ENCODE data around the gene LTA.
A peak's percentile ranks its signal among the peaks of the same experiment; 100 is the strongest.
"Not testable (repeated sequence)": the region's sequence is repeated elsewhere in the genome, so short reads cannot be mapped to it uniquely, and the experiment has no call there.

LTA gene

GRCh38 chr6:31590691-31591090, 18.6 kb downstream of the LTA start:
- not testable (repeated sequence) for DNase-seq

DNA sequence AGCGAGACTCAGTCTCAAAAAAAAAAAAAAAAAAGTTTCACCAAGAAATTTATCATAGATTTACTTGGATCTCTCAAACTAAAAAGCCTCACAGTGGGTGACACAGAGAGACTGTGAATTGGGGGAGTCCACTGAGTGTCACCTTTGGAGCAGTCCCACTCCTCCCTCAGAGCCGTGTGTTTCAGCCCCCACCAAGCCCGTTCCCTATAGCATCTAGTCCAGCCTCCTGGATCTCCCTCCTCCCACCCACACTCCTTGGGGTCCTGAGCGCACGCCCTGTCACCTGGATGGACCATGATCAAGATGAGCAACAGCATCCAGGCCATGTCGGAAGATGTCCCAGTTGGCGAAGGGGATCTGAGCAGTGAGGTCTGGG, 20.3 kb downstream of the LTA start:
- DNase-seq: no peak

DNA sequence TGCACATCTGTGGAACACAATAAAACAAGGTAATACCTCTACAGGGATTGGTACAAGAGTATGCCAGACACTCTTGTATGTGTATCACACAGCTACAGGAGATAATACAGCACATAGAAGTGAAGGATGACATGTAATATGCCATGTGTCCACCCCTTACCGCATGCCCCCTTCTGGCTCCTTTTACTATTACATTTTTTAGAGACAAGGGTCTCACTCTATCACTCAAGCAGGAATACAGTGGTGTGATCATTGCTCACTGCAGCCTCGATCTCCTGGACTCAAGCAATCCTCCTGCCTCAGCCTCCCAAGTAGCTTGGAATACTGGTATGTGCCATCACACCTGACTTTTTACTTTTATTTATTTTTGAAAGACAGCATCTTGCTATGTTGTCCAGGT, 24.9 kb downstream of the LTA start:
- DNase-seq: no peak

GRCh38 chr6:31607317-31607716, 35.2 kb downstream of the LTA start:
- no peak for DNase-seq

GRCh38 chr6:31609519-31610406, 37.7 kb downstream of the LTA start:
- no peak for DNase-seq

DNA sequence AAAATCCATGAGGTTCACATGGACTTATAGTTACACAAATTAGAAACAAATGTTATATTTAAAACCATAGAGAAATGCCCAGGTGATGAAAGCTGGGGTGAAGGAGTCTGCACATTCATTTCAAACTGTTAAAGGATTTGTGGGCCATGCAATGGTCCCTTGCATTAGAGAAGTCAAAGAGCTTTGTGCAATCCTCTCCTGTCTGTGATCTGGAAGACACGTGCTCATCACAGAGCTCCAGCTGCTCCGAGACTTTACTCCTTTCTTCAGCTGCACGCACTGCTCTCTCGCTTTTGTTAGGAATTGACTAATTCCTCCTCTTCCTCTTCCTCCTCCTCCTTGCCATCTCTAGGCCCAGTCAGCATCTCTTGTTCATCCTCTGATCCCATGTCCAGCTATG, 38.9 kb downstream of the LTA start:
- no peak for DNase-seq

GRCh38 chr6:31614075-31614619, 42.1 kb downstream of the LTA start:
- no peak for DNase-seq

DNA sequence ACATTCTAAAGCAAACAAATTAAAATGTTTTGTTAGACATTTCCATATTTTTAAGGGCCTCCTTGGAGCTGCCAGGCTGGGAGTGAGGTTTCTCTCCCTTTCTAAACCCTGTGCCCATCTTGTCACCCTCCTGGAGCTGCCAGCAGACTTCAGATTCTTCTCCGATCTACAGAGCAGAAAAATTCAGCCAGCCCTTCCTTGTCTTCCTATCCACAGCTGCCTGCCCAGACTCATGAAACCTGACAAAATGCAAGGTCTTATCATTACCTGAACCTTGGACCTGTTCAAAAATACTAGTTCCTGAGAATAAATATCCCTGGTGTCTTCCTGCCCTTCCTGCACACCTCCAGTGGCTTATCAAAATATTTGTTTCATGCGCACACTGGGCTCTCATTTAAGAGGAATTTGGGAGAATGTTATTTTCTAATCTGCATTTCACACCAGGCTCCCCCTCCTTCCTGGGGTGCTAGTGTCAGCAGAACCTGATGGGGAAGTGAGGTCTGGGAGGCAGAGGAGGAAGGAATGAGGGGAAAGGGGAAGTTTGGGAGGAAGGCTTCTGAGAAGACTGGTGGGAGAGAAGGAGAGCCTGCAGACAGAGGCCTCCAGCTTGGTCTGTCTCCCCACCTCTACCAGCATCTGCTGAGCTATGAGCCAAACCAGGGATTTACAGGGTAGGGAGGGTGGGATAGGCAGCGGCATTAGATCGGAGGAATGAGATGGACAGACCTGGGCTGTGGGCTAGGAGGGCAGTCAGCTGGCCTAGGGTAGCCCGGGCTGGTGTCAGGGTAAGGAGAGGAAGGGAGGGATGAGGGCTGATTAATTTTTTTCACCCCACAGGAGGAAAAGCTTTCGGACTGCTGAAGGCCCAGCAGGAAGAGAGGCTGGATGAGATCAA, 42.8 kb downstream of the LTA start, which contains the start of gene AIF1:
TSS of gene AIF1 (plus strand) at position 551 of the 895 bp plus-strand sequence. CDS start at position 647, 96 bp downstream.
- no peak for DNase-seq

- DNase-seq: no peak
Measured at GRCh38 chr6:31615748-31616147, 43.7 kb downstream of the LTA start.

DNA sequence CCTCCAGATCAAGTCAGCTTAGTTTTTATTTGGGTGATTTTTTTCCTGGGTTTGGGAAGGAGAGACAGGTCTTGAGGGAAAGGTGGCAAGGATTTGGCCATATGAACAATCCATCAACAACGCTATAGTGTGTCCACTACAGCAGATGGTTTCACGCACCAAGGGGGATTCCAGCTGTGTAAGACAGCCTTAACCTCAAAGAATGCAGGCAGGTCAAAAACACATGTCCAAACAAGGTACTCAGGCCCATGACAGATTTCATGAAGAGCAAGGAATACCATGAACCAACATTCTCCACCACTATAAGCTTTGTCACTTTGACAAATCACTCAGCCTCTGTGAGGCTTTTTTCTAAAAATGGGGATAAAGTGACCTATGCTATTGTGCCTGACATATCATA, 44.9 kb downstream of the LTA start:
- DNase-seq: no peak

GRCh38 chr6:31619805-31620585, 47.9 kb downstream of the LTA start:
- DNase-seq: peak; percentile 84

DNA sequence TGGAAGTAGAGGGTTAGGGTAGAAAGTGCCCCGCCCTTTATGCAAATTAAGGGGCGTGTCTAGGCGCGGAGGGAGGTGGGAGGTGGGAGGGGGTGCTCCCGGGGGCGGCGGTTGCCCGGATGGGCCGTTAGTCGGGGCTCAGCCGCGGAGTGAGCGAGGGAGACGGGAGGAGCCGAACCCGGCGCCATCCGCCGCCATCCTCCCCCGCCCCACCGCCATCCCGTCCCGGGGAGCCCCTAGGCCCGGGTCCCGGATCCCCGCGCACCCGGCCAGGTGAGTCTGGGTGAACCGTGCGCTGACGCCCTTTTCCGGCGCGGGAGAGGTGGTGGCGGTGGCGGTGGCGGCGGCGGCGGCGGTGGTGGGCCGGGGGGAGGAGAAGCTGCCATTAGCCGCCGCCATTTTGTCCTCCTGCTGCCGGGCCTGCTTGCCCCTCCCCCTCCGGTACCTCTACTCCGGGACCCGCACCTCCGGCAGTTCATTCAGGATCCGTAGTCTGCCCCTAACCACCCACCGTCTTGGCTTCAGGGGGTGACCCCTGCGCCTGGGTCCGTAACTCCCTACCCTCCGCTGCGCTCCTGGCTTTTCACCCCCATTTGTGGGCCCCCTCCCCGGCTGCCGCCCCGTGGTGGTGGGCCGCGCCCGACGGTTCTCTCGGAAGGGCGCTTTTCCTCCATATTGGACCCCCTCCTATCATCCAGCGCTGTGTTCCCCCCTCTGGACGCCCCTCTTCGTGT, 48.7 kb downstream of the LTA start, which contains the start of gene PRRC2A:
TSS of gene PRRC2A (plus strand) at position 130 of the 734 bp plus-strand sequence. CDS start 2,075 bp downstream, outside the sequence.
- DNase-seq: no peak

- DNase-seq: no peak
Measured at GRCh38 chr6:31621320-31621939, 49.3 kb downstream of the LTA start.

DNA sequence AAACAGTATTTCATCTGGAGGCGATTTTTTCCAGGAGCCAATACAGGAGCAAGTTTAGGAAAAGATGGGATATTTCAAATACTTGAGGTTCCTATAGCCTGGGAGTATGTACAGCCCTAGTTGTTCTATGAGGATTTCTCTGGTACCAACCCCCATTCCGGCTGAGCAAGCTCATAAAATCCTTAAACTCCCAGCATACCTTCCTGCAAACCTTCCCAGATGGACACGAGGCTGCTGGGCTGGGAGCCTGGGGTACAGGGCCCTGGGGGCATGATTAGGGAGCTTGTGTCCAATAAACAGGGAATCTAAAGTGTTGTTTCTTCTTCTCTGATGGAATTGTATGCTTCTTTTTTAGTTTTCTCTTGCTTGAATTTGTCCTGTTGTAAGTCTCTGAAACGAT, 49.9 kb downstream of the LTA start:
- no peak for DNase-seq

GRCh38 chr6:31622684-31623091, 50.6 kb downstream of the LTA start:
- DNase-seq: no peak
